K562 (cell line): ENCODE results near the gene IFNG-AS1. TPM values are rescaled to one million over a fixed set of nuclear protein-coding genes. Genes with fewer than 3 reads are reported as not detected.

Experiments
- ATAC-seq: fragments of 200-7000 bp; cut with Tn5 transposase; 3 replicates; pipeline ENCODE4 v1.9.1; 2020; ENCODE audit warnings: moderate library complexity
- BruUV-seq: library from RNA; stranded (reverse); fragments of 400-500 nt; replicated peaks from 2 replicates; lab custom pipeline; 2021; lab: Mats Ljungman, UMichigan
- CTCF ChIA-PET: fragments of 300-600 bp; formaldehyde crosslinking; extraction: SDS; loops from one replicate; lab custom pipeline; 2021; ENCODE audit warnings: low intra/inter-chr PET ratio; lab: Yijun Ruan, JAX
- POLR2A ChIA-PET: fragments of 300-600, 350-650 bp; sonication (Branson Sonifier 250); formaldehyde crosslinking; extraction: SDS; loops from one replicate; lab custom pipeline; 2021; ENCODE audit warnings: antibody characterized with exemption, inconsistent platforms; lab: Yijun Ruan, JAX
- DNase-seq, 4 experiments: peaks; one replicate each; pipeline versions ENCODE4 v3.0.0 to v3.0.0-alpha.2; 2011 to 2018; ENCODE audit warnings: low spot score in 3 of 4, mixed read lengths in 3 of 4; ENCODE audit errors: extremely low read depth in 1 of 4
- FAIRE-seq: peaks from 2 replicates; lab custom pipeline; 2011; peaks lifted over from hg19 to GRCh38; lab: Jason Lieb, UNC
- H2AFZ ChIP-seq: 2 replicates; pipeline ENCODE4 v1.6.0; 2011; ENCODE audit warnings: low read depth, low read length, control low read depth, inconsistent platforms
- H3K27ac ChIP-seq: fragments of 200-600 bp; 3 replicates; pipeline ENCODE4 v1.8.0; 2011; ENCODE audit warnings: low read depth, mild to moderate bottlenecking, control low read depth, inconsistent platforms, low read length, moderate library complexity, mixed read lengths; ENCODE audit errors: extremely low read depth
- H3K27me3 ChIP-seq, 2 experiments: fragments of 300-600 bp in 1 of 2; 2 replicates in 1 of 2; 3 replicates in 1 of 2; pipeline versions ENCODE4 v1.6.0 to v1.8.0; 2011; ENCODE audit warnings: inconsistent platforms in 2 of 2, low read length in 2 of 2, mild to moderate bottlenecking in 1 of 2, mixed read lengths in 1 of 2, moderate library complexity in 1 of 2; ENCODE audit not compliant: control insufficient read depth in 2 of 2, insufficient read depth in 2 of 2
- H3K36me3 ChIP-seq: fragments of 300-600 bp; 3 replicates; pipeline ENCODE4 v1.8.0; 2011; ENCODE audit warnings: mild to moderate bottlenecking, low read length, inconsistent platforms; ENCODE audit not compliant: control insufficient read depth, insufficient read depth
- H3K4me1 ChIP-seq, 2 experiments: fragments of 200-600 bp in 1 of 2; replicated peaks in 1 of 2; 2 replicates in 1 of 2; 3 replicates in 1 of 2; pipeline versions ENCODE4 v1.5.1 to v1.8.0; 2011; ENCODE audit warnings: inconsistent platforms in 2 of 2, low read length in 2 of 2, mild to moderate bottlenecking in 1 of 2, mixed read lengths in 1 of 2, moderate library complexity in 1 of 2; ENCODE audit not compliant: control insufficient read depth in 2 of 2, insufficient read depth in 2 of 2
- H3K4me2 ChIP-seq: 2 replicates; pipeline ENCODE4 v1.6.1; 2011; ENCODE audit warnings: low read length, control low read depth, inconsistent platforms, mixed read lengths; ENCODE audit not compliant: insufficient read depth
- H3K4me3 ChIP-seq: fragments of 200-600 bp; sonication (generic), shearing (Covaris generic); 2 replicates; pipeline ENCODE4 v1.5.1; 2016; ENCODE audit warnings: control low read depth, inconsistent platforms
- H3K79me2 ChIP-seq: fragments of 200-600 bp; 3 replicates; pipeline ENCODE4 v1.8.0; 2011; ENCODE audit warnings: low read length, inconsistent platforms; ENCODE audit not compliant: control insufficient read depth, insufficient read depth
- H3K9ac ChIP-seq, 2 experiments: 2 replicates each; pipeline versions ENCODE4 v1.6.0 to v1.6.1; 2011; ENCODE audit warnings: low read depth in 2 of 2, low read length in 2 of 2, control low read depth in 1 of 2, inconsistent platforms in 1 of 2, mild to moderate bottlenecking in 1 of 2, mixed read lengths in 1 of 2; ENCODE audit not compliant: insufficient read depth in 1 of 2
- H3K9me1 ChIP-seq: one replicate; pipeline ENCODE4 v1.6.0; 2011; ENCODE audit warnings: inconsistent platforms, mild to moderate bottlenecking, low read length, moderate library complexity; ENCODE audit not compliant: control insufficient read depth, insufficient read depth
- H3K9me3 ChIP-seq: replicated peaks from 2 replicates; pipeline ENCODE4 v1.5.1; 2011; ENCODE audit warnings: low read depth, low read length, inconsistent platforms; ENCODE audit not compliant: control insufficient read depth, insufficient read depth
- H4K20me1 ChIP-seq: replicated peaks from 2 replicates; pipeline ENCODE4 v1.6.1; 2011; ENCODE audit warnings: low read length, inconsistent platforms, mixed read lengths; ENCODE audit not compliant: control insufficient read depth, insufficient read depth
- CHD1 ChIP-seq: fragments of 200-600 bp; sonication (generic); IDR thresholded peaks from one replicate; pipeline ENCODE4 v1.6.1; 2012; ENCODE audit warnings: mild to moderate bottlenecking, moderate library complexity, low read length, inconsistent platforms
- ELF4 ChIP-seq: fragments of 450-650 bp; formaldehyde crosslinking; IDR thresholded peaks from 2 replicates; pipeline ENCODE4 v1.4.0; 2022; ENCODE audit warnings: missing genetic modification characterization
- HDAC3 ChIP-seq: fragments of 450-650 bp; IDR thresholded peaks from 2 replicates; pipeline ENCODE4 v1.6.1; 2018; ENCODE audit warnings: borderline replicate concordance, mild to moderate bottlenecking, moderate library complexity; ENCODE audit not compliant: partially characterized antibody
- KDM1A ChIP-seq, 2 experiments: fragments of 450-650 bp; IDR thresholded peaks; 2 replicates each; pipeline ENCODE4 v1.6.1; 2016; ENCODE audit warnings: mild to moderate bottlenecking in 2 of 2
- MEF2A ChIP-seq: IDR thresholded peaks from 2 replicates; pipeline ENCODE4 v1.6.1; 2011; ENCODE audit warnings: low read depth, mild to moderate bottlenecking, low read length, moderate library complexity; ENCODE audit not compliant: control insufficient read depth
- MXI1 ChIP-seq: IDR thresholded peaks from 2 replicates; pipeline ENCODE4 v1.6.1; 2011; ENCODE audit warnings: low read depth, mild to moderate bottlenecking, improper control_type of control experiment, low read length
- NFYB ChIP-seq: IDR thresholded peaks from 2 replicates; pipeline ENCODE4 v1.6.1; 2011; ENCODE audit warnings: mild to moderate bottlenecking, moderate library complexity; ENCODE audit not compliant: insufficient read length; ENCODE audit errors: extremely low read depth
- PCBP1 ChIP-seq: fragments of 200-400 bp; formaldehyde crosslinking; IDR thresholded peaks from 2 replicates; pipeline ENCODE4 v1.6.1; 2018; ENCODE audit warnings: mild to moderate bottlenecking, low read depth, low read length; ENCODE audit not compliant: poor library complexity, severe bottlenecking
- POLR2G ChIP-seq: fragments of 200-400 bp; formaldehyde crosslinking; IDR thresholded peaks from 2 replicates; pipeline ENCODE4 v1.6.1; 2017; ENCODE audit warnings: low read depth, mild to moderate bottlenecking, antibody characterized with exemption, low read length, moderate library complexity
- PTBP1 ChIP-seq: fragments of 200-400 bp; formaldehyde crosslinking; IDR thresholded peaks from 2 replicates; pipeline ENCODE4 v1.6.1; 2017; ENCODE audit warnings: low read depth, low read length
- RBBP5 ChIP-seq: fragments of 200-600 bp; sonication (generic); IDR thresholded peaks from 2 replicates; pipeline ENCODE4 v1.6.1; 2012; ENCODE audit warnings: borderline replicate concordance, mild to moderate bottlenecking, low read length, control low read depth, inconsistent platforms; ENCODE audit not compliant: insufficient read depth, poor library complexity, severe bottlenecking
- TBL1XR1 ChIP-seq, 2 experiments: IDR thresholded peaks; 2 replicates each; pipeline ENCODE4 v1.6.1; 2012; ENCODE audit warnings: improper control_type of control experiment in 2 of 2, low read length in 2 of 2, mild to moderate bottlenecking in 1 of 2
- TRIM24 ChIP-seq, 2 experiments: fragments of 450-650 bp; IDR thresholded peaks; 2 replicates each; pipeline ENCODE4 v1.6.1; 2016
- ZNF253 ChIP-seq: fragments of 250-450 bp; sonication (Bioruptor Pico); conservative IDR thresholded peaks from 2 replicates; pipeline ENCODE4 v1.6.1; 2021; ENCODE audit warnings: mild to moderate bottlenecking
- ZNF780A ChIP-seq: fragments of 250-450 bp; sonication (Bioruptor Pico); IDR thresholded peaks from 2 replicates; pipeline ENCODE4 v1.5.0; 2021; ENCODE audit warnings: mild to moderate bottlenecking
- WGBS: fragments of 100-300 bp; shearing (Covaris generic); methylation state at CpG from one replicate; pipeline ENCODE4 v1.1.6; 2016; ENCODE audit warnings: low coverage, mixed read lengths; ENCODE audit not compliant: insufficient coverage; ENCODE audit errors: missing lambda C conversion rate; 5-methylcytosine and 5-hydroxymethylcytosine counted together
- in situ Hi-C: fragments of 300-500 bp; cut with MboI; formaldehyde crosslinking; loops from 4 replicates; pipeline ENCODE4 v1.15.0; 2018; ENCODE audit warnings: inconsistent platforms, mixed read lengths
- intact Hi-C: fragments of 100-400 bp; cut with micrococcal nuclease; formaldehyde crosslinking; loops from 2 replicates; pipeline ENCODE4 v1.14.2; 2022
- polyA plus RNA-seq, 8 experiments: library from polyadenylated mRNA; depleted of rRNA in 4 of 8; stranded (reverse) in 5 of 8; unstranded in 3 of 8; fragments of >200 nt; fragmentation: Nextera tagmentation in 2 of 8; fragmentation: Illumina TruSeq in 1 of 8; extraction: Ambion mirVana in 2 of 8; extraction: Trizol in 1 of 8; gene quantifications; 2 replicates each; pipeline versions ENCODE4 v1.2.1 to v1.2.3, GENCODE V29; 2011 to 2014; ENCODE audit warnings: inconsistent platforms in 1 of 8, missing spikeins in 1 of 8
- total RNA-seq, 7 experiments: library from RNA; depleted of rRNA in 6 of 7; stranded (reverse); fragments of >200 nt in 6 of 7; fragmentation: Illumina TruSeq in 2 of 7; extraction: Trizol in 2 of 7; gene quantifications; 2 replicates each; pipeline versions ENCODE4 v1.2.1 to v1.2.3, GENCODE V29; 2011 to 2021; ENCODE audit warnings: low replicate concordance in 1 of 7
- TF ChIP-seq, protein P1 (sequence below), 2 experiments: fragments of 150-350 bp in 1 of 2; IDR thresholded peaks; 2 replicates each; pipeline ENCODE4 v1.6.1; 2012 to 2016; ENCODE audit warnings: low read depth in 2 of 2, low read length in 2 of 2, mild to moderate bottlenecking in 1 of 2, moderate library complexity in 1 of 2
- TF ChIP-seq, protein P2 (sequence below): sonication (generic); formaldehyde crosslinking; IDR thresholded peaks from 2 replicates; pipeline ENCODE4 v1.8.1; 2023; ENCODE audit warnings: mild to moderate bottlenecking, missing genetic modification reagents, moderate library complexity

Gene IFNG-AS1
- total and polyA plus RNA-seq, 9 of the 15 experiments (the other 6 are each of a cell fraction or from before 2014, with no cell fraction given) = not detected

DNA sequence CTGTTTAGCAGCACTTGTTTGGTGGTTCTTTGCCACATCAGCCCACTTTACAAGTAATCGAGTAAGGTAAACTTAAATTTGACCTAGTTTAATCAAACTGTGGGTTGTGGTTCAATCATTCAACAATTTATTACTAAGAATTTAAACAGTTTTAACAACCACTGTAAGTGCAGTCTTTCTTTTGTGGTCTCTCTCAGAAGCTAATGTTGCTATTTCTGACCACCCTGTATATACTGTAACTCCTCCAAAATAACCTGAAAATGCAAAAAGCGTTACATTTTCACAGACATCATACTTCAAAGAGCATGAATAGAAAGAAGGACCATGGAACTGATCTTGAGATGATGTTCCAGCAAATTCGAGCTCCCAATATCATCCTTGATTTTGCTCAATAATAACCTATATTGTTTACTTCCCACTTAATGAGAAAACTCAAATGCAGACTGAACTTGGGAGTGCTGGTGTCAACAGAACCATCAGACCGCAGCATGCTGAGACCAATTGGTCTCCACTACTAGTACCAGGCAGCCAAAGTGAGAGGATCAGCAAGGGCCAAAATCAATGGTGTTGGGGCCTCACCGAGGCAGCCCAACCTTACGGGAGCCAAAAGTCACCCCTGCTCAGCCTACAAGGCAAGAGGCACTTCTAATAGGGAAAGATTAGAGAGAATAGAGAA lies 22.1 kb downstream of the IFNG-AS1 start:
- WGBS = 0% methylated on average over 6 of the region's 6 CpGs
- Histone ChIP-seq H3K4me1 (no peaks in the 10 kb centered on the region), H2AFZ (no peak overlapping the region), H3K27me3 (peaks cover 0 to 4% of the 10 kb centered on the region in 2 experiments; a peak in 1 of 5 replicates), H3K4me2 (no peak overlapping the region), H3K9me1 (no peaks in the 10 kb centered on the region), H4K20me1 (no peaks in the 10 kb centered on the region), H3K27ac (no peak overlapping the region), H3K9me3 (no peaks in the 10 kb centered on the region), H3K9ac (no peak overlapping the region), H3K4me3 (no peak overlapping the region), H3K36me3 (no peaks in the 10 kb centered on the region), H3K79me2 (no peaks in the 10 kb centered on the region)
- DNase-seq = no peak
- intact Hi-C loops = no loop called here
- no TSS peak for BruUV-seq
- no peak for FAIRE-seq
- POLR2A ChIA-PET = interaction anchor here (1.2 kb wide), 1 partner anchor 11 kb away, joined by 3 read pairs; no protein-coding TSS in a partner anchor
- ATAC-seq = no peak
- in situ Hi-C loops = no loop called here
- CTCF ChIA-PET = no interaction called here
- TF ChIP-seq CHD1 (no peak), PTBP1 (no peak), RBBP5 (no peak), ZNF253 (CRISPR knock-in tag) (no peak), POLR2G (no peak), HDAC3 (no peak), TBL1XR1 (IDR thresholded peaks at IDR 0.05; ENCODE audit: low read length in 2 of 2) (no peak), TRIM24 (IDR thresholded peaks at IDR 0.05) (no peak), KDM1A (IDR thresholded peaks at IDR 0.05) (no peak), ZNF780A (CRISPR knock-in tag) (no peak), NFYB (no peak), MXI1 (no peak), PCBP1 (no peak), ELF4 (CRISPR knock-in tag) (no peak), MEF2A (no peak)
- TF ChIP-seq, protein P1, sequence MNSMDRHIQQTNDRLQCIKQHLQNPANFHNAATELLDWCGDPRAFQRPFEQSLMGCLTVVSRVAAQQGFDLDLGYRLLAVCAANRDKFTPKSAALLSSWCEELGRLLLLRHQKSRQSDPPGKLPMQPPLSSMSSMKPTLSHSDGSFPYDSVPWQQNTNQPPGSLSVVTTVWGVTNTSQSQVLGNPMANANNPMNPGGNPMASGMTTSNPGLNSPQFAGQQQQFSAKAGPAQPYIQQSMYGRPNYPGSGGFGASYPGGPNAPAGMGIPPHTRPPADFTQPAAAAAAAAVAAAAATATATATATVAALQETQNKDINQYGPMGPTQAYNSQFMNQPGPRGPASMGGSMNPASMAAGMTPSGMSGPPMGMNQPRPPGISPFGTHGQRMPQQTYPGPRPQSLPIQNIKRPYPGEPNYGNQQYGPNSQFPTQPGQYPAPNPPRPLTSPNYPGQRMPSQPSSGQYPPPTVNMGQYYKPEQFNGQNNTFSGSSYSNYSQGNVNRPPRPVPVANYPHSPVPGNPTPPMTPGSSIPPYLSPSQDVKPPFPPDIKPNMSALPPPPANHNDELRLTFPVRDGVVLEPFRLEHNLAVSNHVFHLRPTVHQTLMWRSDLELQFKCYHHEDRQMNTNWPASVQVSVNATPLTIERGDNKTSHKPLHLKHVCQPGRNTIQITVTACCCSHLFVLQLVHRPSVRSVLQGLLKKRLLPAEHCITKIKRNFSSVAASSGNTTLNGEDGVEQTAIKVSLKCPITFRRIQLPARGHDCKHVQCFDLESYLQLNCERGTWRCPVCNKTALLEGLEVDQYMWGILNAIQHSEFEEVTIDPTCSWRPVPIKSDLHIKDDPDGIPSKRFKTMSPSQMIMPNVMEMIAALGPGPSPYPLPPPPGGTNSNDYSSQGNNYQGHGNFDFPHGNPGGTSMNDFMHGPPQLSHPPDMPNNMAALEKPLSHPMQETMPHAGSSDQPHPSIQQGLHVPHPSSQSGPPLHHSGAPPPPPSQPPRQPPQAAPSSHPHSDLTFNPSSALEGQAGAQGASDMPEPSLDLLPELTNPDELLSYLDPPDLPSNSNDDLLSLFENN (IDR thresholded peaks at IDR 0.05; ENCODE audit: low read depth in 2 of 2, low read length in 2 of 2) = no peak
- TF ChIP-seq, protein P2, sequence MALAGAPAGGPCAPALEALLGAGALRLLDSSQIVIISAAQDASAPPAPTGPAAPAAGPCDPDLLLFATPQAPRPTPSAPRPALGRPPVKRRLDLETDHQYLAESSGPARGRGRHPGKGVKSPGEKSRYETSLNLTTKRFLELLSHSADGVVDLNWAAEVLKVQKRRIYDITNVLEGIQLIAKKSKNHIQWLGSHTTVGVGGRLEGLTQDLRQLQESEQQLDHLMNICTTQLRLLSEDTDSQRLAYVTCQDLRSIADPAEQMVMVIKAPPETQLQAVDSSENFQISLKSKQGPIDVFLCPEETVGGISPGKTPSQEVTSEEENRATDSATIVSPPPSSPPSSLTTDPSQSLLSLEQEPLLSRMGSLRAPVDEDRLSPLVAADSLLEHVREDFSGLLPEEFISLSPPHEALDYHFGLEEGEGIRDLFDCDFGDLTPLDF (CRISPR knock-in tag) = no peak
